ENCODE measurements around the gene AVP.

GRCh38 chr20:3134151-3134550, 49.6 kb upstream of the AVP start:
- TF ChIP-seq EP300 (IDR thresholded peaks at IDR 0.05) (no peak), POLR2AphosphoS5 (IDR thresholded peaks at IDR 0.05) (no peak), POLR2A (IDR thresholded peaks at IDR 0.05) (no peak)
- TF ChIP-seq, protein P1, sequence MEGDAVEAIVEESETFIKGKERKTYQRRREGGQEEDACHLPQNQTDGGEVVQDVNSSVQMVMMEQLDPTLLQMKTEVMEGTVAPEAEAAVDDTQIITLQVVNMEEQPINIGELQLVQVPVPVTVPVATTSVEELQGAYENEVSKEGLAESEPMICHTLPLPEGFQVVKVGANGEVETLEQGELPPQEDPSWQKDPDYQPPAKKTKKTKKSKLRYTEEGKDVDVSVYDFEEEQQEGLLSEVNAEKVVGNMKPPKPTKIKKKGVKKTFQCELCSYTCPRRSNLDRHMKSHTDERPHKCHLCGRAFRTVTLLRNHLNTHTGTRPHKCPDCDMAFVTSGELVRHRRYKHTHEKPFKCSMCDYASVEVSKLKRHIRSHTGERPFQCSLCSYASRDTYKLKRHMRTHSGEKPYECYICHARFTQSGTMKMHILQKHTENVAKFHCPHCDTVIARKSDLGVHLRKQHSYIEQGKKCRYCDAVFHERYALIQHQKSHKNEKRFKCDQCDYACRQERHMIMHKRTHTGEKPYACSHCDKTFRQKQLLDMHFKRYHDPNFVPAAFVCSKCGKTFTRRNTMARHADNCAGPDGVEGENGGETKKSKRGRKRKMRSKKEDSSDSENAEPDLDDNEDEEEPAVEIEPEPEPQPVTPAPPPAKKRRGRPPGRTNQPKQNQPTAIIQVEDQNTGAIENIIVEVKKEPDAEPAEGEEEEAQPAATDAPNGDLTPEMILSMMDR (IDR thresholded peaks at IDR 0.05): no peak

All from stomach (tissue), 4 donors.